ENCODE data around the gene ZNF236.

DNA sequence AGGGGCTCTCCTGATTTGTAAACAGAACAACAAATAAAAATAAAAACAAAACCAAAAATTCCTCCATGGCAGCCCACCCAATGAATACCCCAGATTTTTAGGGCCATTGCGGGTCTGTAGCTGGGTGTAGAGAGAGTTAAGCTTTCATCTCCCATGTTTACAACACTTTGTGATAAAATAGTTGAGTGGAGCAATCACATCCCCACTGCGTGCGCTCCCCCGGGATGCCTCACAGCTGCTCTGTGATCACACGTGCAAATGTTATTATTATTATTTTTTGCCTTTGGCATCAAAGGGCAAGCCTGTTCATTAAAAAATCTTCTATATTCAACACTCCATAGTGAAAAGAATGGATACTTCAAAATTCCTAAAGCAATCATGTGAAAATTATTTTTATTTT is 192.2 kb downstream of the ZNF236 start:
- TF ChIP-seq, protein P1, sequence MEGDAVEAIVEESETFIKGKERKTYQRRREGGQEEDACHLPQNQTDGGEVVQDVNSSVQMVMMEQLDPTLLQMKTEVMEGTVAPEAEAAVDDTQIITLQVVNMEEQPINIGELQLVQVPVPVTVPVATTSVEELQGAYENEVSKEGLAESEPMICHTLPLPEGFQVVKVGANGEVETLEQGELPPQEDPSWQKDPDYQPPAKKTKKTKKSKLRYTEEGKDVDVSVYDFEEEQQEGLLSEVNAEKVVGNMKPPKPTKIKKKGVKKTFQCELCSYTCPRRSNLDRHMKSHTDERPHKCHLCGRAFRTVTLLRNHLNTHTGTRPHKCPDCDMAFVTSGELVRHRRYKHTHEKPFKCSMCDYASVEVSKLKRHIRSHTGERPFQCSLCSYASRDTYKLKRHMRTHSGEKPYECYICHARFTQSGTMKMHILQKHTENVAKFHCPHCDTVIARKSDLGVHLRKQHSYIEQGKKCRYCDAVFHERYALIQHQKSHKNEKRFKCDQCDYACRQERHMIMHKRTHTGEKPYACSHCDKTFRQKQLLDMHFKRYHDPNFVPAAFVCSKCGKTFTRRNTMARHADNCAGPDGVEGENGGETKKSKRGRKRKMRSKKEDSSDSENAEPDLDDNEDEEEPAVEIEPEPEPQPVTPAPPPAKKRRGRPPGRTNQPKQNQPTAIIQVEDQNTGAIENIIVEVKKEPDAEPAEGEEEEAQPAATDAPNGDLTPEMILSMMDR (IDR thresholded peaks at IDR 0.05; ENCODE audit: insufficient read depth, low read depth, low read length), result no peak
- no peak for TF ChIP-seq EZH2 (IDR thresholded peaks at IDR 0.05; ENCODE audit: insufficient read depth, low read length)
